ENCODE results near the gene PPP2R3A. TPM values are rescaled to one million over a fixed set of nuclear protein-coding genes. Genes with fewer than 3 reads are reported as not detected.
A peak's percentile ranks its signal among the peaks of the same experiment; 100 is the strongest.

PPP2R3A gene
- total RNA-seq, 1 donor from 2014 or later, result 24.8 TPM

DNA sequence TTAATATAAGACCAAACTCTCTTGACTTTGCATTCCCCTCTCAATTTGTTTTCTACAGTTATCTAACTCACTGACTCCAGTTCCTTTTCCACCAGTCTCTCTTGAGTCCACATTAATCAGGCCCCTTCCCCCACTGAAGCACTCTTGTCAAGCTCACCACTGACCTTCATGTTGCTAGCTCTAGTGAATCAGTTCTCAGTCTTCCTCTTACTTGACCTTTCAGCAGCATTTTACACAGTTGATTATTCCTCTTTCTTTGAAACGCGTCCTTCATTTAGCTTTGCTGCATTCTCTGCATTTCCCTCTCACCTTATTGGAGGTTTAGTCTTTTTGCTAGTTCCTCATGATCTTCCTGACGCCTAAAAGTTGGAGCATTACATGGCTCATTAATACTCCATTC lies 8.3 kb downstream of the PPP2R3A start:
- DNase-seq, result no peak

DNA sequence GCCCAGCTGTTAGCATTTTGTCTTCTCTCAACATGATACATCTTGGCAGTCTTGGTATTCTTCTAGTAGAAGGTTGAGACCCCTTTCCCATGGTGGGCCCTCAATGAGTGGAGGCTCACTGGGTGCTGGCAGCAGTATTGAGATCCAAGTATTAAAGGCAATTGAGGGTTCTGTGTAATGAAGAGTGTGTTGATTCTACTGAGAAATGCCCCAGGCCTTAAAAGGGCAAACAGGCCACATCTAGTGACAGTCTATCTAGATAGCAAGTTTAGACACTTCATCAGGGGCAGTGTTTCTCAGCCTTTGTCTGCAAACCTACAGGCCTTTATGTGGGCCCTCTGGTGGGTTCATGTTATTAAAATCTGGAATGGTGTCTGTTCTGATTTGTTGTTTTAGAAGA lies 9.5 kb downstream of the PPP2R3A start:
- DNase-seq, result no peak

DNA sequence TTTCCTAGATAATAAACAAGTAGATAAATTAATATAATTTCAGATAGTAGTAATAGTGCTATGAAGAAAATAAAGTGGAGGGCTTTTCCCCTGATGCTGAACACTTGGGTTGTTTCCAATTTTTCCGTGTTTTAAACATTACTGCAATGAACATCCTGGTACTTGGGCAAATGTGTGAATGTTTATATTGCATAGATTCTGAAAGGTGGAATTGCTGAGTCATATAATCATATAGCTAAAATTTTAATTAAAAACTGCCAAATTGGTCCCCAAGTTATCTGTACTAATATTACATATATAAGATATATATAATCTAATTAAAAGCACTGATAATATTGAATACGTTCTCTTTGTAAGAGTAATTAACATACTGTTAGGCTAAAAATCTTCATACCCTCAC lies 10.0 kb downstream of the PPP2R3A start:
- no peak for DNase-seq

DNA sequence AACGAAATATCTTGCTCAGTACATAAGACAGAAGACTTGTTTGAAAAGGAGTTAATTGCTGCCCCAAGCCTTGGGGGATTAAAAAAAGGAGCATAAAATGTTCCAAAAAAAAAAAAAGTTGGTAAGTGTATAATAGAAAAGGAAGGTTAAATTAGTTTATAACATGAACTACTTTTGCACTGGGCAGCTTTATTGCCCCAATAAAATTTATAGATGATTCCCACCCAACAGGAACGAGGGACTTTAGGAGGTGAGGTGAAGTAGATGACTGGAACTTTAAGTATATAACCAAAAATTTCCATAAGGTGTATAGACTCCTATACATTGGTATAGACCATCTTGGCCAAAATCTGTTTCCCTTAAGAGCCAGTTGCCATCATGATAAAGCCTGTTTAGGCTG lies 14.8 kb downstream of the PPP2R3A start:
- no peak for DNase-seq

DNA sequence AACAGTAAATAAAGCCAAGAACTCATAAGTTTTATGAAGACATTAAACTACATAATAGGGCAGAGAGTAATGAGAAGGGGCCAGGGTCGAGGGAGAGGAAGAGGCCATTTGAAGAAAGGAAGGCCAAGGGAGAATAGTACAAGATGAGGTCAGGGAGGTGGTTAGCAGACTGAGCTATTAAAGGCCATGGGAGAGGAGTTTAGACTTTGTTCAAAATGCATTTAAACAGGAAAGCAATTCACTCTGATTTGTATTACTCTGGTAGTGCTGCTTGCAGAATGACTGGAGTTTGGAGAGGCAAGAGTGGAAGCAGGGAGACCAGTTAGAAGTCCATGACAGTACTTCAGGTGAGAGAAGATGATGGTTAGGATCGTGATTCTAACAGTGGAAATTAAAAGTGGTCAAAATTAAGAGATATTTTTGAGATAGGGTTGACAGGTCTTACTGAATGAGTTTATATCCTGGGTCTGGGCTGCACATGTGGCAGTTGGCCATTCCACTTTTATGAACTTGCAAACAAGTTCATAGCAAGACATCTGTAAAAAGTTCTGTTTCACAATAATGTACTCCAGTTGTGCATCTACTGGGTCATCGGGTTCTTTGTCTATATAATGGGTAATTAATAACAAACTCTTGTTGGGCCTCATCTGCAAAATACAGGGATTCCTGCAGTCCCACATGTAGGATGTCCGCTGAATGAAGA lies 16.3 kb downstream of the PPP2R3A start:
- peak; percentile 39 for DNase-seq

DNA sequence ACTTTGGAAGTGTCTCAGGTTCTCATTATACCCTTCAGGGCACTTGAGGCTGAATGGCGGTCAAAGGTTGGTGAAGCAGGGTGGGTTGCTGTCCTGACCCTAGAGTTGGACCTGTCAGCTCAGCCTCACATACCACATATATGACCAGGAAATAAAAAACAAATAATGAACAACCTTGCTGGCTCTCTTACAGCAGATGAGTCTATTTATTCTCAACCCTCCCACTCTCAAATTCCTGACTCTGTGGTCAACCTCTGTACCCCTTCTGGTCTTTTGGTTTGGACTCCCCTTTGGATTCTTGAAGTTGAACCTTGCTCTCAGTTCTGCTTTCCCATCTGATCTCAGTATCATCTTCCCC lies 16.9 kb downstream of the PPP2R3A start:
- no peak for DNase-seq

DNA sequence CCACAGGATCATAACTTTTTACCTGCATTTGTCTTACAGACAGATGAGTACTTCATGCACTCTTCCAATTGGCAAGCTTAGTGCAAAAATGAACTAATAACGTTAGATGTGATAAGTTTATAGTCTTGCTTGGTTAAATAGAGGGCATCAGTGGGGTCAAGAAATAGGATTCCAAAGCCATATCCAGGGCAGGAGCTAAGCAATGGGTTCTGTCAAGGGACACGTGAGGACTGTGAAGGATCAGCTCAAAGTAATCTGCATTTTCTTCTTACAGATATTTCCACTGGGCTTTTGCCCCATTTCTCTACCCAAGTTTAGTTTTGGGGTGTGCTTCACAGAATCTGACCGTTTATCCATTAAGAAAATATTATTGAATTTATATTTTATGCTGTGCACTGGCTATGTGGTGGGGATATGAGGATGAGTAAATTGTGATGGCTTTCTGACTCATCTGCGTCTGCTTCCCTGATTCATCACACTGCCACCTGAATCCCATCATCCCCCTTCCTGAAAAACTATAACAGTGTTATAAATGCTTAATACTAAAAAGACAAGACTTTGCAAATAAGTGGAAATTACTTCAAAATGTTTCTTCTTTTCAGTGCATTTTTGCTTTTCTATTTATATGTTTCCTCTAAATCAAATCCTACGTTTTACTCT lies 17.5 kb downstream of the PPP2R3A start:
- no peak for DNase-seq

DNA sequence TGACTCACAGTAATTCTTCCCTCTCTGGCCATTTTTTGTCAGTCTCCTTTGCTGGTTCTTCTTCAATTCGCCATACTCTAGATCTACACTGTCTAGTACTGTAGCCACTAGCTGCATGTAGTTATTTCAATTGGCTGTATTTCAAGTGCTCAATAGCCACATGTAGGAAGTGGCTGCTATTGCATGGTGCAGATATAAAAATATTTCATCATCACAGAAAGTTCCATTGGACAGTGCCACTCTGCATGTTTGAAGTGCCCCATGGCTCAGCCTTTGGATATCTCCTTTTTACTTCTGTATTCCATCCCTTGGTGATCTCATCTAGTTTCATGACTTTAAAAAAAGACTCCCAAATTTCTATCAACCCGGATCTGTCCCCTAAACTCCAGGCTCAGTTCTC lies 22.1 kb downstream of the PPP2R3A start:
- no peak for DNase-seq

DNA sequence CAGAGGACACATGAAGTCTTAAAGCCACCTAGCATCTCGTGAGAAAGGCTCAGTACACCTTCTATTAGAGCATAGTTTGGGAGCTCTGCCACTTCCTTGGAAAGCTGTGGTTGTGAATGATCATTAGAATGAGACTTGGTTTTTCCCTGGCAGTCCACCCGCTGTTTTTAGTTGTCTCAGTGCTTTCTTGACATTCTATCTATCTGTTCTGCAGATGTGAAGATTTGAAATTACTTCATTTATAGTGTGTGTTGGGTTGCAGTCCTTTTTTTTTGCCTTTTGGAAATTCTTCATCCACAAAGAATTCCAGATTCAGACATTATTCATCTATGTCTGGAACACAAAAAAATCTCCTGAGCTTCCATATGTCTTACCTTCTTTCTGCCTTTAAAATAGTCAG lies 23.7 kb downstream of the PPP2R3A start:
- peak; percentile 57 for DNase-seq

DNA sequence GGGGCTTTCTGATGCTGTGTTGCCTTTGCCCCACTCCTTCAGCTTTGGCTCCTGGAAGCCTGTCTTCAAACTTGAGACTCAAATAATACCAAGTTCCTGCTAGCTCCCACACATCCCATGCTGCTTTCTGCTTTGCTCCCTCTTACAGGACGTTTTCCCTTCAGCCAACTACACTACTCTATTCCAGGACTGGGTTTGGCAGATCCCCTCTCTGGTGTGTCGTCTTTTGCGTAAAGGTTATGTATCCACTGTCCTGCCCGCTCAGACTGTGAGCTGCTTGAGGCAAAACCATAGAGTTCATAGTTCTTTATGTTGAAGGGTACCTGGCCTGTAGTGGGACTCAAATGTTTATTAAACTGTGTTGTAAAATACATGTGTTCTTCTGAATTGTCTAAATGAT lies 25.4 kb downstream of the PPP2R3A start:
- DNase-seq, result no peak

DNA sequence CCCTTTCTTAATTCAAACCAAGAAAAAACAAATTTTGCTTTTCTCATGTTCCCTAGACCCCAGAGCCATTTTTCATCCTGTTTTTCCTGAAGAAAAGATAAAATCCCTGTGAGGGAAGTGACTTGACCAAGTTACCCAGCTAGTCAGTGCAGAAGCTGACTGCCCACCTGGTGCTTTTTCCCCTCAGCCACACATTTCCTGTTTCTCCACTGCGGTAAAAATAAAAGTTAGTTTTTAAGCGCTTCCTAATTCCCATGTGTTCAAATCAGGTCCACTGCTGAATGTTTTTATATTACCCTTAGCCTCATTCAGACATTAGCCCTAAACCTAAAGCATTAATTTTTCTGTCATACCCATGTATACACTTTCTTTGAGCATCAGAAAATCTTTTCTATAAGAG lies 26.1 kb downstream of the PPP2R3A start:
- no peak for DNase-seq

DNA sequence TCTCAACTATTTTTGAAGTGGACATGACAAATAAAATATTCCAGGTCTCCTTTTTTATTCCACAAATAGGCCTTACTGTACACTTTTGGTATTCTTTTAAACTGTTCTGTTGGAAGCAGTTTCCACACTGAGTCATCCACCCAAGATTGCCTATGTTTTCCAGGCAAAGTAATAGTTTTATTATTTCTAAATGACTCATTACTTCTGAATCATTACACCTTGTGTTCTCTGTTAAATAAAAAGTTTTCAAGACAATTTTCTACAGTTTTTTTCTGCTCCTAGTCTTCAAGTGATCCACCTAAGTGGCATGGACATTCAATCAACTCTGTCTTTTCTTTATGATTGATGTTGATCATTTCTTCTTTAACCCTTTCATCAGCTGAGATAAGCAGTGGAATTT lies 26.5 kb downstream of the PPP2R3A start:
- DNase-seq, result no peak

DNA sequence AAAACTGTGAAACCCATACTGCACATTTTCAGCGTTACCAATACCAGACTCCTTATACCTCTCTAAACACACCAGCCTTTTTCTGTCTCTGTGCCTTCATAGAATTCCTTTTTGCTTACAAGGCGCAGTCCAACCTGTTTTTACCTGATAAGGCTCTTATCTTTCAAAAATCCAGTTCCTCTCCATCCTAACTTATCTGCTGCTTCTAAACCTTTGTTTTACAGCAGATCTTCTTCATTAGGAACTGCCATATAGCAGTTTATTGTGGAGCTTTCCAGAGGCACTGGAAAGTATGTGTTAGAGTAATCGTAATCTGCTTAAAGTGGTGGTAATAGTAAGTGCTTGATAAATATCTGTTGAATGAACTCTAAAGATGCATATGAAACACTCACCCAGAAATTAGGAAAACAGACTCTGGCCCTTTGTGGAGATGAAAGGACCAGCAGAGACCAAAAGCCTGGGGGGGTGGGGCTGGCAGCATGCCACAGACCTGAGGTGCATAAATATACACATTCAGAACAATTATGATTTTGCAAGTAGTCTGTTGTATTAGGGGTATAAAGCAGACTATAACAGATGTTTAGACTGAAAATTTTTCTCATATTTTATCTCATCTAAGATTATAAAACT lies 29.3 kb downstream of the PPP2R3A start:
- no peak for DNase-seq

DNA sequence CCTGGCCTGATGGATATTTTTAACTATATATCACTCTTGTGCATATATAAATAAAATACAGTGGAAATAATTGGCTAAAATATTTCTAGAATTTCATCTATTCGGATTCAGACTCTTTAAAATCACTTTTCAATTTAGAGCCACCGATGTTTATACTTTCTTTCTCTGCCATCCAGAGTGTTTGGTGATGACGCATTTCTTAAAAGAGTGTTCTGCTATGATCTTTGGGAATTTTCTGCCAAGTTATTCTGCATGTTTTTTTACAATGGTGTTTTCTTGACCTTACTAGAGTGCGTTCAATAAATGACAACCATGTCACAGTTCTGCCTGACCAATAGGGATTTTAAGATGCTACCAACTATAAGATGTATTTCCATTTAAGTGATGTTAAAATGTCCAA lies 30.2 kb downstream of the PPP2R3A start:
- no peak for DNase-seq

DNA sequence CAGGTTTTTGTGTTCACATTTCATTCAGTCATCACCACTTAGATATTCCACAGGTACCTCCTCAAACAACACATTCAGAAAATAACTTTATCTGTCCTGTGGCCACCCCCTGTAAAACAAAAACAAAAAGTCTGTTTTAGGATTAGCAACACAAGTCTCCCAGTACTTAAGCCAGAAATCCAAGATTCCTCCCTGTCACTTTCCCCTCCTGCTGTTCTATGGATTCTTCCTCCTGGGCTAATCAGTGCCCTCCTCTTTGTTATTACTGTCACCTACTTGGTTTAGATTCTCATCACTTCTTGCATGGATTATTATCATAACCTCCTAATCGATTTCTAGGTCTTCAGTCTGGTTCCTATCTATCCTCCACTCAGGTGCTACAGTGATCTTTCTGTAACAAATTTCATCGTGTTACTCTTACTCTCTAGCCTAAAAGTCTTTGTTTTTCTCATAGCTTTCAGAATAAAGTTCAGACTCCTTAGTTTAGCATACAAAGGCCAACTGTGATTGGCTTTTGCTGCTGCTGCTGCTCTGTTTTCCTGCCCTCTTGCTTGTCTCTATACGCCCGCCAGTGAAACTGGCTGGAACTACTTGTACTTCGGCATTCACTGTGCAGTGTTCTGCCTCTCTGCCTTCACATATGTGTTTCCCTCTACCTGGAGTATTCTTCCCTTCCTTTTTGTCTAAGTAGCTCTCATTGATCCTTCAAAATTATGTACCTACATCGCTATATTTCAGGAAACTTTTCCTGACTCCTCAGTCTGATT lies 32.2 kb downstream of the PPP2R3A start:
- no peak for DNase-seq

DNA sequence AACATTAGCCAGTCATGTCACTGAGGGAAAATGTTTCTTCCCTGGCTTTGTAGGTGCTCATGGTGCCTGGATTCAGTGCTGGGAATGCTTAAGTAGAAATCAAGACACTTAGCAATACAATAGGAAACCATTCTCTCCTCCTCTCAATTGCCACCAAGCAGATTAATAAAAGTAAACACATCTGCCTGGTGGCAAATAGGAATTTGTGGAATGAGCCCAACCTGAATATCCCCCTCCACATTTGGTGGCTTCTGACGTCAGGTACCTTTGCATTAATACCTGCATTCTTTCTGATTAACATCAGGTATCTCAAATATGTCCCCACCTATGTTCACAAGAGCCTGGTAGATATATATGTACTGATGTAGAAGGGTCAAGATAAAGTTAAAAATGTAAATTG lies 42.7 kb downstream of the PPP2R3A start:
- no peak for DNase-seq

DNA sequence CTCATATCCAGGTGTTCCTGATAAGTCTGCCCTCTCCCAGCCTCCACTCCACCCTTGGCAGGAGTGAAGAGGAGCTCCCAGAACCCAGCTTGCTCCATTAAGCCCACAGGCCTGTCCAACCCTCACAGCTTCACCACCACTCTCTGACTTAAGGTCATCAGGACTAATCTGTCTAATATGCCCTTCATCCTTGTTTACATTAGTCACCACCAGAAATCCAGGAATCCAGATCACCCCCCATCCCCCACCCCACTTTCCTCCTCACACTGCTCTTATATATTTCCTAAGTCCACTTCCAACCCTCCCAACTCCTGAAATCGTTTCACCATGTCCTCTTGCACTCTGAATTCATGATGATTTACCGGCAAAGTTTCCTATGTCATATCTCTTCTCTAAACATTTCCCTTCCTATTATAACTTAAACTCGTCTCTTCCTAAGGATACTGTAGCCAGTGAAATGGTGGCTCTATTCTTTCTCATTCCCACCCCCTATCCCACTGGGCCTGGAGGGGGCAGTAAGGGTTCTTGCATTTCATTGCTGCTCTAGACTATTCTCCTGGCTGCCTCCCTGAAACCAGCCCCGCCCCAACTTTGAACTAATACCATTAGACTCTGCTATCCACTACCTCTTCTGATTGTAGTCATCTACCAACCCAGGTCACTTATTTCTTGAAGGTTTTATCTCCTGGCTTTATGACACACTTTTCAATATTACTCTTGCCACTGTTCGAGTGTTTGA lies 43.4 kb downstream of the PPP2R3A start:
- DNase-seq, result no peak

DNA sequence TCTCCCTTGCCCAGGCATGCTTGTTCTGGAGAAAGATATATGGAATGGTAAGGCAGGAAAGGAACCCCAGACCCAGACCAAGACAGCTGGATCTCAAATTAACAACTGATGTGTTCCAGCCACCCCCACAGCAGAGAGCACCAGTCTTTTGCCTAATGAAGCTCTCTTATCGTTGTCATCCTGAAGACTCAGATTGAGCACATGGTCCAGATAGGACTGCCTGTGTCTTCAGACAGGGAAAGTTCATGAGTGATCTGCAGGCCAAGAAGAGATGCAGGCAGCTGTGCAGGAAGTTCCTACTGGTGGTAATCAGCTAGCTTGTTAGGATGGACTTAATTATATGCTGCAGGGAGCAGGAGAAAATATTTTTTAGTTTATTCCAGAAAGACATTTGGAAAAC lies 53.3 kb downstream of the PPP2R3A start:
- DNase-seq, result peak; percentile 34

DNA sequence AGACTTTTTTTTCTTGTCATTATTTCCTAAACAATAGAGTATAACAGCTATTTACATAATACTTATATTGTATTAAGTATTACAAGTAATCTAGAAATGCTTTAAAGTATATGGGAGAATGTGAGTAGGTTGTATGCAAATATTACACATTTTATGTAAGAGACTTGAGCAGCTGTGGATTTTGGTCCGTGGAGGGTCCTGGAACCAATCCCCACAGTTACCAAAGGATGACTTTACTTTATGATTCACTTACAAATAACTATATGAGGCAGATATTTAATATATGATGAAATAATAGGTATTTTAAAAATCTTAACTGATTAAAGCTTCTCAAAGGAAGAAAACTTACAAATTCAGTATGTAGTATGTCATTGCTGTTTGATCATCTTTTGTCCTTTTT lies 56.3 kb downstream of the PPP2R3A start:
- DNase-seq, result no peak

DNA sequence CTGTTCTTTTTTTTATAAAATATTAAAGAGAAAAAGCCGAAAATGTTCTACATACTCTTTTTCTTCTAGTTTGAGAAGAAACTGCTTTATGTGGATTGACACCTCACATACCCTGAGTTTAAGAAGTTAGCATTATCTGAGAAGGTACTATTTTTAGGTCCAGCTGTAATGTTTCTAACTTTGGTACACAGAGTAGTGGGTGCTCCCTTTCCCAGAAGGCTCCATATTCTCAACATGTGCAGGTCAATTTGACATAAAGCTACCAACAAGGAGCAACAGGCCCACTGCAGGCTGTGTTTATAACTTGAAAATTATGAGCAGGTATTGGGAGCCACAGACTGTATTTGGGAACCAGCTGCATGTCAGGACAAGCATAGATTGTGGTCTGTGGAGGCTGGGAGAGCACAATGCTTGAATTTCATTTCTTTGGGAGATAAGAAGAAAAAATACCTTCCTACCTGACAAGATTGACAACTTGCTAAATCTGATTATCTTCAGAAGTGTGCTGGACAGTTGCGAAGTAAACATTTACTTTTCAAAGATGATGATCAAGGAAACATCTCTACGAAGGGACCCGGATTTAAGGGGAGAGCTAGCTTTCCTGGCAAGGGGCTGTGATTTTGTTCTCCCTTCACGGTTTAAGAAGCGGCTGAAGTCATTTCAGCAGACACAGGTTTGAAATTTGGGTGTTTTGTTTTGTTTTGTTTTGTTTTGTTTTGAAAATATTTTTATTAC lies 57.2 kb downstream of the PPP2R3A start:
- DNase-seq, result no peak

DNA sequence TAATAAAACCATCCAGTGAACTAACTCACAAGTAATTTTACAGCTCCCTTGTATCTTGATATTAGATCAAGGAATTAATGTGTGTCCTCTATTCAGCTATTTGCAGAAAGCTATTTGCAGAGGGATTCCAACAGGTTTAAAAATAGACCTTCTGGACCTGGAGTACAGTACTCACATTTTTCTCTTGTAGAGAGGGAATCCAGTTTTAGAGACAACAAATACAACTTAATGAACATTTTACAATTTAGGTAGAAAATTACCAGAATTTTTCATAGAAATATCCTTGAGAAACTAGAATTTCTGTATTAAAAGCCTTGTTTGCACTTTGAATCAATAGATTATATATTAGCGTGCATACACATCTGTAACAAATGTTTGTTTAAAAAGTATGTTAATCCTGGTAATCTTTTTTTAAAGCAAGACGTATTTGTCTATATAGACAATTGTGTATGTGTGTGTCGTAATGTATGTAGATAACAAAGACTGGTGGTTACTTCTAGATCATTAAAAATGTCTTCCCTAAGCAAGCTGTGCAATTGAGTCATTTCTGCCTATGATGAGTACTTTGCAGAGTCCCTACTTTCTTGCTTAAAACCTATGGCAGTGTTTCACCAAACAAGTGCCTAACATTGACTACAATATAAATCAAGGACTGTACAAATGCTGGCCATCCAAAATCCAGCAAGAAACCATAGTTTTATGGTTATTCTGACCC lies 57.9 kb downstream of the PPP2R3A start:
- no peak for DNase-seq

Data from skin of body (tissue), 2 donors.